Measurements from ENCODE around the gene GRB7. TPM values are rescaled to one million over a fixed set of nuclear protein-coding genes. Genes with fewer than 3 reads are reported as not detected.

GRB7 gene
- total RNA-seq, 1 experiment from 2014 or later, result not detected

Other genes with a start within 250 kb of the GRB7 start
- not detected in 2 replicates for gene NEUROD2, start 130.0 kb upstream of the GRB7 start, total RNA-seq (2014; rRNA removed; shearing (Covaris generic))
- gene PPP1R1B, start 111.0 kb upstream of the GRB7 start, total RNA-seq (2014; rRNA removed; shearing (Covaris generic)), result 0.48 TPM in 1 of 2 replicates, not detected in the other
- 24.4 and 26.0 TPM in 2 replicates for gene STARD3, start 100.8 kb upstream of the GRB7 start, total RNA-seq (2014; rRNA removed; shearing (Covaris generic))
- 0.24 and 0.39 TPM in 2 replicates for gene TCAP, start 72.6 kb upstream of the GRB7 start, total RNA-seq (2014; rRNA removed; shearing (Covaris generic))
- gene PNMT, start 69.5 kb upstream of the GRB7 start, total RNA-seq (2014; rRNA removed; shearing (Covaris generic)), result 0.68 TPM in 1 of 2 replicates, not detected in the other
- gene PGAP3, start 49.9 kb upstream of the GRB7 start, total RNA-seq (2014; rRNA removed; shearing (Covaris generic)), result 4.0 and 7.9 TPM in 2 replicates
- 11.2 and 11.5 TPM in 2 replicates for gene ERBB2, start 37.9 kb upstream of the GRB7 start, total RNA-seq (2014; rRNA removed; shearing (Covaris generic))
- 49.1 and 59.7 TPM in 2 replicates for gene MIEN1, start 7.4 kb upstream of the GRB7 start, total RNA-seq (2014; rRNA removed; shearing (Covaris generic))
- gene IKZF3, start 126.4 kb downstream of the GRB7 start, total RNA-seq (2014; rRNA removed; shearing (Covaris generic)), result not detected in 2 replicates
- gene ZPBP2, start 130.3 kb downstream of the GRB7 start, total RNA-seq (2014; rRNA removed; shearing (Covaris generic)), result not detected in 2 replicates
- 0.39 and 0.60 TPM in 2 replicates for gene GSDMB, start 180.7 kb downstream of the GRB7 start, total RNA-seq (2014; rRNA removed; shearing (Covaris generic))
- gene ORMDL3, start 189.7 kb downstream of the GRB7 start, total RNA-seq (2014; rRNA removed; shearing (Covaris generic)), result 22.1 and 23.8 TPM in 2 replicates
- not detected in 2 replicates for gene LRRC3C, start 189.8 kb downstream of the GRB7 start, total RNA-seq (2014; rRNA removed; shearing (Covaris generic))
- gene GSDMA, start 225.1 kb downstream of the GRB7 start, total RNA-seq (2014; rRNA removed; shearing (Covaris generic)), result not detected in 2 replicates
- gene PSMD3, start 242.9 kb downstream of the GRB7 start, total RNA-seq (2014; rRNA removed; shearing (Covaris generic)), result 114 and 116 TPM in 2 replicates

Data from RPMI7951 (cell line).